GM12865 (cell line): ENCODE measurements around the gene PPP1R2.

ENCODE experiments used
- DNase-seq: peaks from one replicate; pipeline ENCODE4 v3.0.0; 2010; ENCODE audit warnings: low read depth
- H3K4me3 ChIP-seq: 2 replicates; pipeline ENCODE4 v1.5.1; 2011; ENCODE audit warnings: mild to moderate bottlenecking, low read depth, low read length, control low read depth
- CTCF ChIP-seq: IDR thresholded peaks from 2 replicates; pipeline ENCODE4 v1.5.1; 2011; ENCODE audit warnings: low read length, control low read depth, low read depth, inconsistent platforms; ENCODE audit not compliant: insufficient read depth; ENCODE audit errors: missing control alignments

The PPP1R2 gene

DNA sequence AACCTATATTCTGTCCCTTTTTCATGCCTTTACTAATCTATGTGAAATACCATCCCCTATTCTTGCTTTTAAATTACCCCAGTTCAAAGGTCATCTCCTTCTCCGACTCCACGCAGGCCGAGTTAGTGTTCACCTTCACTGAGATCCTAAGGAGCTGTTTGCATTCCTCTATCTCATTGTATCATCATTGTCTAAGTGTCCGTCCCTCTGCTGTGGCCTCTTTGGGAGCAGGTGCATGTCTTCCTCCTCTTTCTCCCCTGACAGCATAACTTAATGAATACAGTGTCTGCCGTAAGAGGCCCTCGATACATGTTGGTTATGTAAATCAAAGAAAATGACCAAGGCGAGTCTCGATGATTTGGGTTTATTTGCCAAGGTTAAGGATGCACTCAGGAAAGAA lies 4.9 kb upstream of the PPP1R2 start:
- no peak overlapping the region for H3K4me3 ChIP-seq
- no peak for DNase-seq
- TF ChIP-seq CTCF, result no peak

DNA sequence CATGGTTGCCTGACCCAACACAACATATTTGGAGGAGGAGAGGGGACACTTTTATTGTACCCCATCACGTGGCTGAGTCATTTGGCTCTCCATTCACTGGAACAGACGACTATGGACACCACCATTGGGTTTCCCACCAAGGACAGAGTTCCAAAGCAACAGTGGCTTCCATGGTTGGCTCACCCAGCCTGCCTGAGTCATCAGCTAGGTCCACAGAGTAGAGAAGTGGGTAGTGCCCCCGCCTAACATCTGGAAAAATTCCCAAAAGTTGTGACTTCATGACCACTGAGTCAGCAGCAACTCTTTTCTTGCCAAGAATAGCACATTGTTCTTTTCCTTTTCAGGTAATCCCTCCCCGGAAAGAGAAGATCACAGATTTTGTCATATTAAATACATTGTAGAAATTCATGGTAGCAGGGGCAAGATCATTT lies 3.0 kb upstream of the PPP1R2 start:
- DNase-seq, result no peak
- H3K4me3 ChIP-seq, result no peak overlapping the region
- TF ChIP-seq CTCF, result no peak

- H3K4me3 ChIP-seq, result no peak overlapping the region
- no peak for DNase-seq
Measured at GRCh38 chr3:195544634-195545033, 1.5 kb upstream of the PPP1R2 start.

DNA sequence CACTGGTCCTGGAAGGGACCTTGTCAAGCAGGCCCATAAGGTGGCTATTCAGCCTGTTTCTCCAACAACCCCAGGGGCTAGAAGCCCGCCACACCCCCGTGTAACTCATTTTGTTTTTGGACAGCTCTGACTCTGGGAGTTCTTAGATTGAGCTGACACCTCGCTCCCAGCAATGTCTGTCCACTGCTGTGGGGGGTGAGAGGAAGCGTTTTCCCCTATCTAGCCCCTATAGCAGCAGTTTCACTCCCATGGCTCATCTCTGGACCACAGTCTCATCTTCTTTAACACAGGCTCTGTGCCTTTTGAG lies 1.1 kb upstream of the PPP1R2 start:
- no peak for TF ChIP-seq CTCF
- DNase-seq, result no peak
- no peak overlapping the region for H3K4me3 ChIP-seq

More at GRCh38 chr3:195544634-195545033, 1.5 kb upstream of the PPP1R2 start:
- no peak for TF ChIP-seq CTCF

DNA sequence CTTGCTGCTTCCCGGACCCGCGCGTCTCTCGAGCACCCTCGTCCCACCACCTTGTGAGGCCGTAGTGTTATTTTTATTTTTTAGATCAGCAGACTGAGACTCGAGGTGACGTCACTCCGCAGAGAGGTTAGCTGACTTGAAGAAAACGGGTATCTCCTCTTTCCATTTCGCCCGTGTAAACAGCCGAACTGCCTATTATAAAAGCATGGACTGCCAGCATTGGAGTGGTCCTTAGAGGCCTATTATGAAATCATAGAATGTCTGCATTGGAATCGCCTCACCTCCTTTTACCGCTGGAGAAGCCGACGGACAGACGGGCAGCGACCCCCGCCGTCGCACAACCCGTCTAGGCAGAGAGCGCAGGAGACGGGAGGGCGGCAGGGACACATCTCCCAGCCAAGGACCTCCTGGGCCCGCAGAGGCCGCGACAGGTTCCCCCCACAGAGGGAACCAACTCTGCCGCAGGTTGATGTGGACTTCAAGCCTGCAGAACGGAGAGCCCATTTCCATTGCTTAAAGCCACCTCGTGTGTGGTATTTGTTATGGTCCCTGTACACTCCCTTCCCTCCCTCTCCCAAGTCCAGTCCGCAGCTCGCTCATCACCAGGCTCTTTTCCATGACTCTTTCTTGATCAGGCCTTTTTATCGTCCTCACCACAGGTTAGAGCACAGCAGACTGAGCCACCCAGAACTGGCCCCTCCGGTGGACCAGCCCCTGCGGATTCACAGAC lies 540 bp upstream of the PPP1R2 start:
- DNase-seq, result no peak
- TF ChIP-seq CTCF, result no peak
- peak overlapping the region; percentile 90 for H3K4me3 ChIP-seq

DNA sequence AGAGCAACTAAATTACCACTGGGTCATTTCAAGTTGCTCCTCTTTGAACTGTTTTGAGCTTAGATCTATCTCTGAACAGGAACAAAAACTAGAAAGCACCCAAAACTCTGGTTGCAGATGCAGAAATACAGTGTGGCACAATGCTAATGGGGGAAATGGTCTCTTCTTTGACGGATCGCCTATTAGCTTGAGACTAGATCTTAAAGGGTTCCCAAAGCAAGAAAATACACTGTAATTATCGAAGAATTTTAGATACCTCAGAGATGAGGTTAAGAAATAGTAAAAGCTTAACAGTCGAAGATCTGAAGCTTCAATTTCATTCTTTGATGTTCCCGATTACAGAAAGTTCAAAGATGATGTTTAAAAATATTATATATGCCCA lies 818 bp downstream of the PPP1R2 start:
- TF ChIP-seq CTCF, result no peak
- peak; percentile 64 for DNase-seq
- peak overlapping the region; percentile 90 for H3K4me3 ChIP-seq

GRCh38 chr3:195540511-195540910 lies 2.6 kb downstream of the PPP1R2 start:
- H3K4me3 ChIP-seq, result peak overlapping the region; percentile 90
- peak; percentile 22 for DNase-seq
- TF ChIP-seq CTCF, result no peak
